Peyer's patch (tissue), 4 donors: ENCODE results near the gene RNF126.

Source experiments
- CTCF ChIP-seq, 6 experiments: fragments of 450-650 bp in 4 of 6; fragments of 200-600 bp in 2 of 6; sonication (generic) in 1 of 6; IDR thresholded peaks; one replicate each; pipeline ENCODE4 v1.5.1; 2017 to 2019; ENCODE audit warnings: antibody characterized with exemption in 6 of 6, mild to moderate bottlenecking in 3 of 6, moderate library complexity in 1 of 6
- POLR2A ChIP-seq, 2 donors: fragments of 450-650 bp; IDR thresholded peaks; one replicate each; pipeline ENCODE4 v1.5.1; 2017; ENCODE audit warnings: antibody characterized with exemption in 2 of 2, mild to moderate bottlenecking in 2 of 2, moderate library complexity in 2 of 2

- TF ChIP-seq CTCF (IDR thresholded peaks at IDR 0.05) (no peak), POLR2A (IDR thresholded peaks at IDR 0.05) (no peak)
Measured at GRCh38 chr19:648904-649801, 13.9 kb downstream of the RNF126 start.
